Caco-2 (cell line): Measurements from ENCODE around the gene MPST. TPM values are rescaled to one million over a fixed set of nuclear protein-coding genes. Genes with fewer than 3 reads are reported as not detected.

ENCODE experiments used
- BruUV-seq: library from RNA; stranded (reverse); fragments of 400-500 nt; replicated peaks from 2 replicates; lab custom pipeline; 2021; lab: Mats Ljungman, UMichigan
- CTCF ChIA-PET: fragments of 300-600 bp; sonication (Branson Sonifier 250); formaldehyde crosslinking; loops from one replicate; lab custom pipeline; 2022; ENCODE audit warnings: antibody characterized with exemption; lab: Charles Lee
- POLR2A ChIA-PET: fragments of 300-600 bp; sonication (Branson Sonifier 250); formaldehyde crosslinking; loops from one replicate; lab custom pipeline; 2022; ENCODE audit warnings: antibody characterized with exemption; lab: Charles Lee
- DNase-seq, 2 experiments: peaks; one replicate each; pipeline versions ENCODE4 v3.0.0 to v3.0.0-alpha.2; 2020 to 2022
- H3K27me3 ChIP-seq: replicated peaks from 2 replicates; pipeline ENCODE4 v1.6.0; 2011; ENCODE audit warnings: low read length; ENCODE audit not compliant: control insufficient read depth, insufficient read depth
- H3K36me3 ChIP-seq: 2 replicates; pipeline ENCODE4 v1.5.1; 2011; ENCODE audit warnings: low read length; ENCODE audit not compliant: control insufficient read depth, insufficient read depth
- H3K4me1 ChIP-seq: fragments of 250-450 bp; sonication (Bioruptor Pico); 2 replicates; pipeline ENCODE4 v1.5.1; 2020; ENCODE audit warnings: mild to moderate bottlenecking
- H3K4me3 ChIP-seq: 2 replicates; pipeline ENCODE4 v1.5.1; 2011; ENCODE audit warnings: low read depth, mild to moderate bottlenecking, control low read depth, low read length
- H3K9me3 ChIP-seq: fragments of 250-450 bp; sonication (Bioruptor Pico); 2 replicates; pipeline ENCODE4 v1.5.1; 2020; ENCODE audit warnings: mild to moderate bottlenecking, moderate library complexity
- H3K27ac Mint-ChIP-seq: one replicate; pipeline ENCODE4 v1.8.0; 2022; ENCODE audit warnings: mixed read lengths; ENCODE audit not compliant: unreplicated experiment
- H3K27me3 Mint-ChIP-seq: one replicate; pipeline ENCODE4 v1.8.0; 2022; ENCODE audit warnings: mixed read lengths; ENCODE audit not compliant: insufficient read depth, unreplicated experiment
- H3K36me3 Mint-ChIP-seq: one replicate; pipeline ENCODE4 v1.8.0; 2022; ENCODE audit warnings: mild to moderate bottlenecking, mixed read lengths; ENCODE audit not compliant: insufficient read depth, unreplicated experiment
- H3K4me1 Mint-ChIP-seq: one replicate; pipeline ENCODE4 v1.8.0; 2022; ENCODE audit warnings: low read depth, mixed read lengths; ENCODE audit not compliant: unreplicated experiment
- H3K4me3 Mint-ChIP-seq: one replicate; pipeline ENCODE4 v1.8.0; 2022; ENCODE audit warnings: mild to moderate bottlenecking, moderate library complexity, mixed read lengths; ENCODE audit not compliant: unreplicated experiment
- H3K9me3 Mint-ChIP-seq: one replicate; pipeline ENCODE4 v1.8.0; 2022; ENCODE audit warnings: mixed read lengths; ENCODE audit not compliant: unreplicated experiment
- intact Hi-C: fragments of 100-400 bp; cut with micrococcal nuclease; formaldehyde crosslinking; loops from one replicate; pipeline ENCODE4 v1.10.0; 2022; ENCODE audit not compliant: unreplicated experiment
- total RNA-seq: library from RNA; stranded (reverse); gene quantifications from 2 replicates; pipeline ENCODE4 v1.2.3, GENCODE V29; 2022
- TF ChIP-seq, protein P1 (sequence below), 2 experiments: fragments of 200-600 bp in 1 of 2; IDR thresholded peaks; 1 replicate in 1 of 2; 2 replicates in 1 of 2; pipeline versions ENCODE4 v1.5.1 to v1.8.0; 2011 to 2022; ENCODE audit warnings: antibody characterized with exemption in 1 of 2, control low read depth in 1 of 2, inconsistent platforms in 1 of 2, low read depth in 1 of 2, low read length in 1 of 2, mild to moderate bottlenecking in 1 of 2, moderate library complexity in 1 of 2; ENCODE audit not compliant: insufficient read depth in 1 of 2, severe bottlenecking in 1 of 2, unreplicated experiment in 1 of 2

Gene MPST
- total RNA-seq, 1 experiment from 2014 or later = 83.7 TPM

- TF ChIP-seq, protein P1, sequence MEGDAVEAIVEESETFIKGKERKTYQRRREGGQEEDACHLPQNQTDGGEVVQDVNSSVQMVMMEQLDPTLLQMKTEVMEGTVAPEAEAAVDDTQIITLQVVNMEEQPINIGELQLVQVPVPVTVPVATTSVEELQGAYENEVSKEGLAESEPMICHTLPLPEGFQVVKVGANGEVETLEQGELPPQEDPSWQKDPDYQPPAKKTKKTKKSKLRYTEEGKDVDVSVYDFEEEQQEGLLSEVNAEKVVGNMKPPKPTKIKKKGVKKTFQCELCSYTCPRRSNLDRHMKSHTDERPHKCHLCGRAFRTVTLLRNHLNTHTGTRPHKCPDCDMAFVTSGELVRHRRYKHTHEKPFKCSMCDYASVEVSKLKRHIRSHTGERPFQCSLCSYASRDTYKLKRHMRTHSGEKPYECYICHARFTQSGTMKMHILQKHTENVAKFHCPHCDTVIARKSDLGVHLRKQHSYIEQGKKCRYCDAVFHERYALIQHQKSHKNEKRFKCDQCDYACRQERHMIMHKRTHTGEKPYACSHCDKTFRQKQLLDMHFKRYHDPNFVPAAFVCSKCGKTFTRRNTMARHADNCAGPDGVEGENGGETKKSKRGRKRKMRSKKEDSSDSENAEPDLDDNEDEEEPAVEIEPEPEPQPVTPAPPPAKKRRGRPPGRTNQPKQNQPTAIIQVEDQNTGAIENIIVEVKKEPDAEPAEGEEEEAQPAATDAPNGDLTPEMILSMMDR (IDR thresholded peaks at IDR 0.05; ENCODE audit: insufficient read depth in 1 of 2, low read depth in 1 of 2, low read length in 1 of 2, severe bottlenecking in 1 of 2, unreplicated experiment in 1 of 2) = no peak
- BruUV-seq = no TSS peak
- H3K4me1 Mint-ChIP-seq = no peaks in the 10 kb centered on the region
- Histone ChIP-seq H3K36me3 (no peaks in the 10 kb centered on the region), H3K4me3 (no peak overlapping the region), H3K4me1 (peaks cover 3% of the 10 kb centered on the region; the same call in 1 of the 2 replicates), H3K9me3 (no peaks in the 10 kb centered on the region), H3K27me3 (no peaks in the 10 kb centered on the region)
- intact Hi-C loops = no loop called here
- CTCF ChIA-PET = interaction anchor here (0.6 kb wide), 1 partner anchor 139 kb away, joined by 6 read pairs; no protein-coding TSS in a partner anchor
- POLR2A ChIA-PET = interaction anchor here (0.9 kb wide), 1 partner anchor 34 kb away, joined by 5 read pairs; no protein-coding TSS in a partner anchor
- no peak overlapping the region for H3K4me3 Mint-ChIP-seq
- no peak overlapping the region for H3K27ac Mint-ChIP-seq
- no peak for DNase-seq
- H3K27me3 Mint-ChIP-seq = no peaks in the 10 kb centered on the region
- no peaks in the 10 kb centered on the region for H3K9me3 Mint-ChIP-seq
- H3K36me3 Mint-ChIP-seq = no peaks in the 10 kb centered on the region
Measured at GRCh38 chr22:36998620-36999351, 20.8 kb upstream of the MPST start.

DNA sequence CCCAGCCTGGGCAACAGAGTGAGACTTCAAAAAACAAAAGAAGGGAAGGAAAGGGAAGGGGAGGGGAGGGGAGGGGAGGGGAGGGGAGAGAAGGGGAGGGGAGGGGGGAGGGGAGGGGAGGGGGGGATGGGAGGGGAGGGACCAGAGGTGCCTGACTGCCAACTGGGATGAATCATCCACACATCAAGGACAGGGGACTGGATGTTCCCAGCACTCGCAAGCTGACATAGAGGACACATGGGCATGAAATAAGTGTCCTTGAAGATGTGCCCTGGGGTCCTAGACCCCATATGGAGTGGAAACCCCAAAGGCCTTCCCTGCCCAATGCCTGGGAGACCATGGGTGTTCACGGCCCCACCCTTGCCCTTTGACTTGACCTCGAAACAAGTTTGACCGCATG is 20.1 kb upstream of the MPST start:
- Histone ChIP-seq H3K4me1 (peaks cover 3% of the 10 kb centered on the region; the same call in 1 of the 2 replicates), H3K9me3 (no peaks in the 10 kb centered on the region), H3K27me3 (no peaks in the 10 kb centered on the region), H3K36me3 (no peaks in the 10 kb centered on the region), H3K4me3 (no peak overlapping the region)
- intact Hi-C loops = no loop called here
- no peaks in the 10 kb centered on the region for H3K36me3 Mint-ChIP-seq
- TF ChIP-seq, protein P1 (IDR thresholded peaks at IDR 0.05; ENCODE audit: insufficient read depth in 1 of 2, low read depth in 1 of 2, low read length in 1 of 2, severe bottlenecking in 1 of 2, unreplicated experiment in 1 of 2) = no peak
- no peaks in the 10 kb centered on the region for H3K27me3 Mint-ChIP-seq
- H3K4me3 Mint-ChIP-seq = no peak overlapping the region
- CTCF ChIA-PET = no interaction called here
- no peak overlapping the region for H3K27ac Mint-ChIP-seq
- POLR2A ChIA-PET = no interaction called here
- BruUV-seq = no TSS peak
- no peaks in the 10 kb centered on the region for H3K9me3 Mint-ChIP-seq
- no peaks in the 10 kb centered on the region for H3K4me1 Mint-ChIP-seq
- no peak for DNase-seq

GRCh38 chr22:37000676-37001534 is 18.6 kb upstream of the MPST start:
- Mint-ChIP-seq H3K27me3 (no peaks in the 10 kb centered on the region), H3K4me1 (peaks cover 3% of the 10 kb centered on the region), H3K27ac (no peak overlapping the region), H3K9me3 (no peaks in the 10 kb centered on the region), H3K36me3 (no peaks in the 10 kb centered on the region), H3K4me3 (no peak overlapping the region)
- intact Hi-C loops = no loop called here
- Histone ChIP-seq H3K4me3 (no peak overlapping the region), H3K36me3 (no peaks in the 10 kb centered on the region), H3K9me3 (no peaks in the 10 kb centered on the region), H3K4me1 (peaks cover 3% of the 10 kb centered on the region; the same call in 1 of the 2 replicates), H3K27me3 (no peaks in the 10 kb centered on the region)
- ChIA-PET CTCF (no interaction called here), POLR2A (no interaction called here)
- TF ChIP-seq, protein P1 (IDR thresholded peaks at IDR 0.05; ENCODE audit: insufficient read depth in 1 of 2, low read depth in 1 of 2, low read length in 1 of 2, severe bottlenecking in 1 of 2, unreplicated experiment in 1 of 2) = no peak
- no TSS peak for BruUV-seq
- no peak for DNase-seq
